ENCODE results near the gene GIT2.

- TF ChIP-seq CTCF (IDR thresholded peaks at IDR 0.05) (no peak), POLR2AphosphoS5 (IDR thresholded peaks at IDR 0.05) (no peak), POLR2A (IDR thresholded peaks at IDR 0.05) (no peak)
Observed at GRCh38 chr12:109939504-109939903, 56.7 kb downstream of the GIT2 start.

Data from transverse colon (tissue), 4 donors.